Measurements from ENCODE around the gene ARID1A. TPM values are rescaled to one million over a fixed set of nuclear protein-coding genes. Genes with fewer than 3 reads are reported as not detected.

Gene ARID1A
- polyA plus RNA-seq, 2 of the 4 experiments (the other 2 are of a cell fraction) = 17.4 to 21.4 TPM

DNA sequence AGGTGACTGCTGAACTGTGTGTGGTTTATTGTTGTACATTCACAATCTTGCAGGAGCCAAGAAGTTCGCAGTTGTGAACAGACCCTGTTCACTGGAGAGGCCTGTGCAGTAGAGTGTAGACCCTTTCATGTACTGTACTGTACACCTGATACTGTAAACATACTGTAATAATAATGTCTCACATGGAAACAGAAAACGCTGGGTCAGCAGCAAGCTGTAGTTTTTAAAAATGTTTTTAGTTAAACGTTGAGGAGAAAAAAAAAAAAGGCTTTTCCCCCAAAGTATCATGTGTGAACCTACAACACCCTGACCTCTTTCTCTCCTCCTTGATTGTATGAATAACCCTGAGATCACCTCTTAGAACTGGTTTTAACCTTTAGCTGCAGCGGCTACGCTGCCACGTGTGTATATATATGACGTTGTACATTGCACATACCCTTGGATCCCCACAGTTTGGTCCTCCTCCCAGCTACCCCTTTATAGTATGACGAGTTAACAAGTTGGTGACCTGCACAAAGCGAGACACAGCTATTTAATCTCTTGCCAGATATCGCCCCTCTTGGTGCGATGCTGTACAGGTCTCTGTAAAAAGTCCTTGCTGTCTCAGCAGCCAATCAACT is 85.5 kb downstream of the ARID1A start:
- no peak overlapping the region for H3K4me2 ChIP-seq
- H3K4me1 ChIP-seq = peaks cover 44% of the 10 kb centered on the region
- DNase-seq (ENCODE audit: low read depth in 1 of 2, low spot score in 1 of 2) = no peak
- ChIA-PET POLR2A (no interaction called here), CTCF (interaction anchor here (0.7 to 1.2 kb wide), 4 partner anchors 8 to 104 kb away, joined by 3 to 4 read pairs (median 4); no protein-coding TSS in a partner anchor)
- TF ChIP-seq MAFK (IDR thresholded peaks at IDR 0.05; ENCODE audit: partially characterized antibody) = peak; percentile 70
- no peak for TF ChIP-seq HOXA7 (CRISPR knock-in tag; IDR thresholded peaks at IDR 0.05)
- no peak for TF ChIP-seq EP300 (IDR thresholded peaks at IDR 0.05)
- no peak overlapping the region for H3K27ac ChIP-seq
- H3K9me3 ChIP-seq = no peaks in the 10 kb centered on the region
- WGBS (ENCODE audit: missing lambda C conversion rate) = 86% methylated on average over 11 of the region's 11 CpGs
- FAIRE-seq = no peak
- no peak overlapping the region for H3K4me3 ChIP-seq
- no peak for ATAC-seq

- DNase-seq (ENCODE audit: low read depth in 1 of 2, low spot score in 1 of 2) = no peak
- 73% methylated on average over 3 of the region's 3 CpGs for WGBS (ENCODE audit: missing lambda C conversion rate)
- Histone ChIP-seq H3K4me3 (no peak overlapping the region), H3K4me2 (no peak overlapping the region), H3K4me1 (peaks cover 53% of the 10 kb centered on the region), H3K27ac (no peak overlapping the region), H3K9me3 (no peaks in the 10 kb centered on the region)
- no peak for TF ChIP-seq SREBF2 (IDR thresholded peaks at IDR 0.05)
- TF ChIP-seq EHF (CRISPR knock-in tag; IDR thresholded peaks at IDR 0.05) = no peak
- no peak for TF ChIP-seq HOXB5 (CRISPR knock-in tag; IDR thresholded peaks at IDR 0.05)
- ATAC-seq = no peak
- POLR2A ChIA-PET = no interaction called here
- CTCF ChIA-PET = interaction anchor here (1.3 kb wide), 1 partner anchor 105 kb away, joined by 4 read pairs; no protein-coding TSS in a partner anchor
- no peak for FAIRE-seq
Measured at GRCh38 chr1:26782521-26783212, 86.9 kb downstream of the ARID1A start.

DNA sequence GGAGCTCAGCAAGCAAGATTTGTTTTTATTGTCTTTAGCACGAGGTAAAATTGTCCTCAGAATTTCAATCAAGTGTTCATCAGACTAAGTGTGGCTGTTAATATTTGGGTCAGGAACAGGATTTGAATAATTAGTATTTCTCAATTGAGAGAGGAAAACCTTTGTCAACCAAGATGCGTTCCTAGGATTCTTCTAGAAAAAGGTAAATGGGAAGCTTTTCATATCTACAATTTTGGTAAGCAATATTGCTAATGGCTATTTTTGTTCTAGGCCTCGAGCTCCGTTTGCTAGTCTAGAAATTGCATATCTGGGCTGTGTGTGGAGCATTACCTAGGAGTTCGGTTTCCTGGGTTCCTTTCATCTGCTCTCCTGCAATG is 87.8 kb downstream of the ARID1A start:
- ChIA-PET POLR2A (no interaction called here), CTCF (interaction anchor here (1.2 to 3.4 kb wide), 2 partner anchors 106 to 182 kb away, joined by 3 to 18 read pairs; no protein-coding TSS in a partner anchor)
- H3K4me2 ChIP-seq = peak overlapping the region; percentile 45
- TF ChIP-seq EHF (CRISPR knock-in tag; IDR thresholded peaks at IDR 0.05) = no peak
- no peak for TF ChIP-seq HOXB5 (CRISPR knock-in tag; IDR thresholded peaks at IDR 0.05)
- TF ChIP-seq RCOR1 (IDR thresholded peaks at IDR 0.05; ENCODE audit: low read depth, low read length) = no peak
- no peak for TF ChIP-seq ZNF302 (CRISPR knock-in tag; IDR thresholded peaks at IDR 0.05)
- TF ChIP-seq SREBF2 (IDR thresholded peaks at IDR 0.05) = no peak
- TF ChIP-seq HDAC2 (IDR thresholded peaks at IDR 0.05) = no peak
- TF ChIP-seq JUNB (IDR thresholded peaks at IDR 0.05) = no peak
- TF ChIP-seq, protein P1, sequence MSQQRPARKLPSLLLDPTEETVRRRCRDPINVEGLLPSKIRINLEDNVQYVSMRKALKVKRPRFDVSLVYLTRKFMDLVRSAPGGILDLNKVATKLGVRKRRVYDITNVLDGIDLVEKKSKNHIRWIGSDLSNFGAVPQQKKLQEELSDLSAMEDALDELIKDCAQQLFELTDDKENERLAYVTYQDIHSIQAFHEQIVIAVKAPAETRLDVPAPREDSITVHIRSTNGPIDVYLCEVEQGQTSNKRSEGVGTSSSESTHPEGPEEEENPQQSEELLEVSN (IDR thresholded peaks at IDR 0.05; ENCODE audit: borderline replicate concordance, low read depth) = no peak
- TF ChIP-seq HOXB13 (CRISPR knock-in tag; IDR thresholded peaks at IDR 0.05; ENCODE audit: low read depth) = no peak
- TF ChIP-seq FOSL2 (IDR thresholded peaks at IDR 0.05) = no peak
- no peak for TF ChIP-seq FOSL2 (CRISPR knock-in tag; IDR thresholded peaks at IDR 0.05)
- TF ChIP-seq SMC3 (IDR thresholded peaks at IDR 0.05) = no peak
- TF ChIP-seq EHMT2 (IDR thresholded peaks at IDR 0.05; ENCODE audit: low read depth) = no peak
- no peak for TF ChIP-seq EP300 (IDR thresholded peaks at IDR 0.05)
- TF ChIP-seq RFX5 (IDR thresholded peaks at IDR 0.05) = no peak
- TF ChIP-seq, protein P2, sequence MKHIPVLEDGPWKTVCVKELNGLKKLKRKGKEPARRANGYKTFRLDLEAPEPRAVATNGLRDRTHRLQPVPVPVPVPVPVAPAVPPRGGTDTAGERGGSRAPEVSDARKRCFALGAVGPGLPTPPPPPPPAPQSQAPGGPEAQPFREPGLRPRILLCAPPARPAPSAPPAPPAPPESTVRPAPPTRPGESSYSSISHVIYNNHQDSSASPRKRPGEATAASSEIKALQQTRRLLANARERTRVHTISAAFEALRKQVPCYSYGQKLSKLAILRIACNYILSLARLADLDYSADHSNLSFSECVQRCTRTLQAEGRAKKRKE (CRISPR knock-in tag; IDR thresholded peaks at IDR 0.05; ENCODE audit: low read depth) = no peak
- TF ChIP-seq HMGXB4 (CRISPR knock-in tag; IDR thresholded peaks at IDR 0.05; ENCODE audit: borderline replicate concordance) = no peak
- TF ChIP-seq, protein P3, sequence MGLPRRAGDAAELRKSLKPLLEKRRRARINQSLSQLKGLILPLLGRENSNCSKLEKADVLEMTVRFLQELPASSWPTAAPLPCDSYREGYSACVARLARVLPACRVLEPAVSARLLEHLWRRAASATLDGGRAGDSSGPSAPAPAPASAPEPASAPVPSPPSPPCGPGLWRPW (IDR thresholded peaks at IDR 0.05) = no peak
- TF ChIP-seq RNF2 (IDR thresholded peaks at IDR 0.05; ENCODE audit: borderline replicate concordance, low read depth) = no peak
- ATAC-seq (no peak), DNase-seq (ENCODE audit: low read depth in 1 of 2, low spot score in 1 of 2) (no peak), FAIRE-seq (no peak)
- H3K4me1 ChIP-seq = peaks cover 53% of the 10 kb centered on the region
- H3K9me3 ChIP-seq = no peaks in the 10 kb centered on the region
- no peak overlapping the region for H3K4me3 ChIP-seq
- WGBS (ENCODE audit: missing lambda C conversion rate) = 78% methylated on average over 5 of the region's 5 CpGs
- H3K27ac ChIP-seq = 0 out of 6 replicates have a peak overlapping the region, but pooled peaks of 1 of the 2 experiments have one; percentile 1
